Stomach (tissue), 9 donors: Measurements from ENCODE around the gene HNRNPM. TPM values are rescaled to one million over a fixed set of nuclear protein-coding genes. Genes with fewer than 3 reads are reported as not detected.
"Not testable (repeated sequence)": the region's sequence is repeated elsewhere in the genome, so short reads cannot be mapped to it uniquely, and the experiment has no call there.

Source experiments
- DNase-seq, 2 donors: peaks; one replicate each; pipeline versions ENCODE4 v3.0.0 to v3.0.0-alpha.2; 2013 to 2019
- H3K27ac ChIP-seq, 5 donors: fragments of 200-600 bp in 4 of 5; sonication (generic) in 4 of 5; one replicate each; pipeline ENCODE4 v1.5.1; 2013 to 2019; ENCODE audit warnings: mild to moderate bottlenecking in 1 of 5, moderate library complexity in 1 of 5
- H3K27me3 ChIP-seq, 3 donors: fragments of 200-600 bp; sonication (generic); one replicate each; pipeline ENCODE4 v1.5.1; 2017 to 2019; ENCODE audit warnings: mixed run types in 1 of 3
- H3K36me3 ChIP-seq, 4 donors: fragments of 200-600 bp; sonication (generic); 1 replicate in 3 of 4; 2 replicates in 1 of 4; pipeline ENCODE4 v1.5.1; 2016 to 2019
- H3K4me1 ChIP-seq, 4 donors: fragments of 200-600 bp; sonication (generic); one replicate each; pipeline ENCODE4 v1.5.1; 2016 to 2019
- H3K4me3 ChIP-seq, 4 donors: fragments of 200-600 bp; sonication (generic) in 3 of 4; one replicate each; pipeline ENCODE4 v1.5.1; 2016 to 2019; ENCODE audit warnings: mild to moderate bottlenecking in 1 of 4
- H3K9me3 ChIP-seq, 4 donors: fragments of 200-600 bp; sonication (generic); one replicate each; pipeline ENCODE4 v1.5.1; 2016 to 2019
- EP300 ChIP-seq: sonication (generic); formaldehyde crosslinking; IDR thresholded peaks from one replicate; pipeline ENCODE4 v1.6.1; 2017; ENCODE audit warnings: antibody characterized with exemption
- POLR2A ChIP-seq, 4 donors: fragments of 450-650 bp; IDR thresholded peaks; one replicate each; pipeline ENCODE4 v1.6.1; 2016; ENCODE audit warnings: antibody characterized with exemption in 4 of 4, control low read depth in 2 of 4, mild to moderate bottlenecking in 1 of 4, moderate library complexity in 1 of 4
- POLR2AphosphoS5 ChIP-seq, 3 donors: sonication (generic); formaldehyde crosslinking; IDR thresholded peaks; one replicate each; pipeline ENCODE4 v1.6.1; 2016; ENCODE audit warnings: antibody characterized with exemption in 3 of 3
- WGBS, 5 donors: extraction: QIAGEN DNeasy Blood & Tissue Kit in 3 of 5; methylation state at CpG; one replicate each; pipeline versions ENCODE4 v1.1.5 to v1.1.7; 2013 to 2018; 5-methylcytosine and 5-hydroxymethylcytosine counted together
- intact Hi-C: fragments of 100-400 bp; cut with DNase I; formaldehyde crosslinking; loops from one replicate; pipeline ENCODE4 v1.15.1; 2023; ENCODE audit warnings: low total_unique reads
- polyA plus RNA-seq, 3 donors: library from polyadenylated mRNA; stranded (reverse); fragments of 200-250 nt; gene quantifications; one replicate each; pipeline ENCODE4 v1.2.3, GENCODE V29; 2013
- total RNA-seq, 5 donors: library from RNA; depleted of rRNA; stranded (reverse); fragments of >200 nt; gene quantifications; one replicate each; pipeline versions ENCODE4 v1.1.0 to v1.2.3, GENCODE V29; 2014 to 2016
- TF ChIP-seq, protein P1 (sequence below), 7 experiments: fragments of 450-650 bp in 4 of 7; fragments of 200-600 bp in 3 of 7; sonication (generic) in 3 of 7; IDR thresholded peaks; one replicate each; pipeline ENCODE4 v1.5.1; 2016 to 2019; ENCODE audit warnings: antibody characterized with exemption in 7 of 7, control low read depth in 2 of 7, mild to moderate bottlenecking in 1 of 7
- donor health status: healthy with polysubstance abuse.
- donor health status: Bipolar disorder and iron deficiency.
- donor health status: healthy.

The HNRNPM gene
- total and polyA plus RNA-seq, 8 donors, result 54.3 to 664 (median 98.3) TPM

DNA sequence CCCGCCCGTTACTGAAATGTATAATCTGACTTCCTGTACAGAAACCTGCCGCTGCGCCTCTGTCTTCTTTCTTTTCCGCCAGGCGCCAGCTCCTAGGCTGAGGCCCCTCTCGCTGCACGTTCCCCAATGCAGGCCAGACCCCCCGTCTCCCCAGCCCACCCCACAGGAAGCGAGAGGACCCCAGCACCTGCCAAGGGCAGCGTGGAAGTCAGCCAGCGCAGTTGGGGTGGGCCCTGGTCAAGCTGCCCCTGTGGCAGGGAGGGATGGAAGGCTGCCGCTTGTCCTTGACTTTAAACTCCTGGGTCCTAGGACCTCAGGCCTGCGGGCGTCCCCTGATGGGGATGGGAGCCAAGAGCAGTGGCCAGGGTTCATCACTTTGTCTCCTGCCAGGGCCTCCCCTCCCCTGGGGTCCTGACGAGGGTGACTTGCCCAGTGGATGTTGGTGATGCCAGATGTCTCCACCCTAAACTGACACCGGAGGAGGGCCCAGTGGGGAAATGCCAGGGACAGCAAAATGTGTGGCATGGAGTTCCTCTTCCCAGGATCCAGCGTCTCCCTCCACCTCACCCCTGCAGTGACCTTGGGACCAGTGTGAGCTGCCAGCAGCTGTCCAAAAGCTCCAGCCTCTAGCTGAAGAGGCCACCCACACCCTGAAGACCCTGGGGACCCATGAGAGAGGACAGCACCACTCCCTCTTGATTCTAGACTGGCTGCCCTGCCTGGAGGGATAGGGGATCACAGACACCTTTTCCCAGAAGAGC lies 40.2 kb upstream of the HNRNPM start:
- no peak overlapping the region for H3K27ac ChIP-seq
- 76 to 90% (median 89%) methylated on average over 18 of the region's 18 CpGs for whole genome bisulfite sequencing, 5 donors
- intact Hi-C loops, result loop anchor here (10.0 kb wide), 1 partner anchor 100 kb away; the partner anchor contains the start of gene PRAM1

DNA sequence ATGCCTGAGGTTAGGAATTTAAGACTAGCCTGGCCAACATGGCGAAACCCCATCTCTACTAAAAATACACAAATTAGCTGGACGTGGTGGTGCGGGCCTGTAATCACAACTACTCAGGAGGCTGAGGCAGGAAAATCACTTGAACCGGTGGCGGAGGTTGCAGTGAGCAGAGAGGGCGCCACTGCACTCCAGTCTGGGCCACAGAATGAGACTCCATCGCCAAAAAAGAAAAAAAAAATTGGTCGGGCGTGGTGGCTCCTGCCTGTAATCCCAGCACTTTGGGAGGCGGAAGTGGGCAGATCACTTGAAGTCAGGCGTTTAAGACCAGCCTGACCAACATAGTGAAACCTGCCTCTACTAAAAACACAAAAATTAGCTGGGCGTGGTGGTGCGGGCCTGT lies 34.1 kb upstream of the HNRNPM start:
- WGBS, 5 donors, result 81 to 87% (median 83%) methylated on average over 13 of the region's 13 CpGs
- DNase-seq, H3K36me3 ChIP-seq, H3K4me3 ChIP-seq, H3K27ac ChIP-seq, H3K27me3 ChIP-seq, intact Hi-C loops, H3K9me3 ChIP-seq: not testable (repeated sequence)
- peaks cover 13 to 29% (median 19%) of the 10 kb centered on the region in 4 donors for H3K4me1 ChIP-seq

More for the DNA sequence above, 40.2 kb upstream of the HNRNPM start:
- Histone ChIP-seq H3K36me3 (peaks cover 53 to 67% (median 64%) of the 10 kb centered on the region in 4 donors), H3K27me3 (no peaks in the 10 kb centered on the region), H3K4me3 (no peak overlapping the region), H3K4me1 (no peaks in the 10 kb centered on the region), H3K9me3 (no peaks in the 10 kb centered on the region)
- DNase-seq, result no peak
- TF ChIP-seq POLR2A (IDR thresholded peaks at IDR 0.05) (no peak), EP300 (no peak), POLR2AphosphoS5 (IDR thresholded peaks at IDR 0.05) (no peak)
- TF ChIP-seq, protein P1, sequence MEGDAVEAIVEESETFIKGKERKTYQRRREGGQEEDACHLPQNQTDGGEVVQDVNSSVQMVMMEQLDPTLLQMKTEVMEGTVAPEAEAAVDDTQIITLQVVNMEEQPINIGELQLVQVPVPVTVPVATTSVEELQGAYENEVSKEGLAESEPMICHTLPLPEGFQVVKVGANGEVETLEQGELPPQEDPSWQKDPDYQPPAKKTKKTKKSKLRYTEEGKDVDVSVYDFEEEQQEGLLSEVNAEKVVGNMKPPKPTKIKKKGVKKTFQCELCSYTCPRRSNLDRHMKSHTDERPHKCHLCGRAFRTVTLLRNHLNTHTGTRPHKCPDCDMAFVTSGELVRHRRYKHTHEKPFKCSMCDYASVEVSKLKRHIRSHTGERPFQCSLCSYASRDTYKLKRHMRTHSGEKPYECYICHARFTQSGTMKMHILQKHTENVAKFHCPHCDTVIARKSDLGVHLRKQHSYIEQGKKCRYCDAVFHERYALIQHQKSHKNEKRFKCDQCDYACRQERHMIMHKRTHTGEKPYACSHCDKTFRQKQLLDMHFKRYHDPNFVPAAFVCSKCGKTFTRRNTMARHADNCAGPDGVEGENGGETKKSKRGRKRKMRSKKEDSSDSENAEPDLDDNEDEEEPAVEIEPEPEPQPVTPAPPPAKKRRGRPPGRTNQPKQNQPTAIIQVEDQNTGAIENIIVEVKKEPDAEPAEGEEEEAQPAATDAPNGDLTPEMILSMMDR (IDR thresholded peaks at IDR 0.05), result no peak

DNA sequence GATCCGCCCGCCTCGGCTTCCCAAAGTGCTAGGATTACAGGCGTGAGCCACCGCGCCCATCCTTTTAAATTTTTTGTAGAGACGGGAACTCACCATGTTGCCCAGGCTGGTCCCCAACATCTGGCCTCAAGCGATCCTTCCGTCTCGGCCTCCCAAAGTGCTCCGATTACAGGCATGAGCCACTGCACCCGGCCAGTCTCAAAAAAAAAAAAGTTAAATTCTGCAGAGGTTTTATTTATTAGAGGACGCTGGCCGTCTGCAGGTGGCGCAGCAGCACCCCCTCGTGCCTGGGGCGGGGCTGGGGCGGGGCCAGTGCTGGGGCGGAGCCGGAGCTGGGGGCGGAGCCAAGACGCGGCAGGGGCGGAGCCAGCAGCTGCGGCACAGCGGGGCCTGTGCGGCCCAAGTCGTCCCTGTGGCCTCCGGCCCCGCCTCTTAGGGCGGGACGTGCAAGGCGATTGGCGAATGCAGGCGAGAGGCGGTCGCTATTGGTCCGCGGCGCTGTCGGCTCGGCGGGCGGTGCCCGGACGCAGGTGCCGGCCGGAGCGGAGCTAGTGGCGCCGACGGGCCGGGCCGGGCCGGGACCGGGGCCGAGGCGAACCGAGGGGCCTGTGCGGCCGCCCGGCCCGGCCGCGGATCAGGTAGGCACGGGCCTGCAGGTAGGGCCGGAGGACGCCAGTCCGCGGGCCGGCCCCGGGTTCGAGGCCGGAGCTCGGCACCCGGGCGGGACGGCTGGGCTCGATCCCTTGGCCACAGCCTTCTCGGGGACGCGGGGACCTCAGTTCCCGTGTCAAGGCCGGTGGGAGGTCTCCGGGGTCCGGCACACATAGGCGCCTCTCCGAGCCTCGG lies 31.8 kb upstream of the HNRNPM start, which contains the start of gene MARCHF2:
TSS of gene MARCHF2 (plus strand) at position 523 of the 846 bp plus-strand sequence. CDS start 8,536 bp downstream, outside the sequence.
- intact Hi-C loops, result no loop called here

DNA sequence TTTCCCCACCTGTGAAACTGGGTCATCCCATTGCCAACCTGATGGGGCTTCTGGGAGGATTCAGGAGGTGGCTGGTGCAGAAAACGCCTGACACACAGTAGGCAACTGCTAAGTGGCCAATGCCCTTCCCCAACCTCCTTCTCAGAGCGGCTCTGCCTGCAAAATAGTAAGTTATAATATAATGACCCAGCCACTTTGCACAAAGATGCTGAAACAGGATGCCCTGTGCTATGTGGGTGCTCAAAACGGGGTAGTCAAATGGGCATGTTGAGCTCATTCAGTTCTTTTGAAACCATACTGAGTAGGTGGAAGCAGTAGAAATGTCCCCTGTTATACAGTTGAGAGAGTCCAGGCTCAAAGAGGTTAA lies 31.2 kb upstream of the HNRNPM start:
- H3K27ac ChIP-seq, result peak overlapping the region; percentile 48 to 89 (median 80)

More for the DNA sequence above, 31.8 kb upstream of the HNRNPM start, which contains the start of gene MARCHF2:
- DNase-seq, result peak; percentile 98 to 99
- peak within 1 kb of the TSS; percentile 48 to 89 (median 80) for H3K27ac ChIP-seq
- peaks cover 13 to 50% (median 27%) of the 10 kb centered on the region in 4 donors for H3K4me1 ChIP-seq
- H3K36me3 ChIP-seq, result no peaks in the 10 kb centered on the region
- H3K27me3 ChIP-seq, result no peaks in the 10 kb centered on the region
- H3K4me3 ChIP-seq, result peak within 1 kb of the TSS; percentile 80 to 94 (median 86)
- no peaks in the 10 kb centered on the region for H3K9me3 ChIP-seq
- TF ChIP-seq POLR2AphosphoS5 (IDR thresholded peaks at IDR 0.05), result peak; percentile 24 to 88 (median 58)
- TF ChIP-seq POLR2A (IDR thresholded peaks at IDR 0.05), result no peak
- TF ChIP-seq, protein P1 (IDR thresholded peaks at IDR 0.05), result peak in 5 of 7 experiments; percentile 32 to 79 (median 55)
- TF ChIP-seq EP300, result no peak
- 3 to 10% (median 6%) methylated on average over 38 to 88 of the region's 89 CpGs for WGBS, 5 donors

More for the DNA sequence above, 31.2 kb upstream of the HNRNPM start:
- TF ChIP-seq POLR2AphosphoS5 (IDR thresholded peaks at IDR 0.05) (no peak), EP300 (no peak), POLR2A (IDR thresholded peaks at IDR 0.05) (no peak)
- TF ChIP-seq, protein P1 (IDR thresholded peaks at IDR 0.05), result no peak
- Histone ChIP-seq H3K9me3 (no peaks in the 10 kb centered on the region), H3K36me3 (peaks cover 0 to 2% (median 0%) of the 10 kb centered on the region in 4 donors), H3K4me3 (peak overlapping the region; percentile 80 to 94 (median 86)), H3K27me3 (no peaks in the 10 kb centered on the region), H3K4me1 (peaks cover 13 to 56% (median 27%) of the 10 kb centered on the region in 4 donors)
- intact Hi-C loops, result no loop called here
- WGBS, 5 donors, result 12 to 25% (median 18%) methylated on average over 3 of the region's 3 CpGs
- no peak for DNase-seq
